ENCODE data around the gene RNF167.

RNF167 gene

GRCh38 chr17:4966844-4967538, 26.9 kb downstream of the RNF167 start:
- peaks cover 15% of the 10 kb centered on the region for H3K4me1 ChIP-seq (ENCODE audit: control insufficient read depth, insufficient read depth, low read length)
- H3K36me3 ChIP-seq (ENCODE audit: control insufficient read depth in 2 of 2, insufficient read depth in 1 of 2, low read length in 2 of 2) = peaks cover 24 to 32% of the 10 kb centered on the region in 2 experiments
- H3K4me3 ChIP-seq (ENCODE audit: low read depth, low read length) = peak overlapping the region; percentile 70
- H3K9me3 ChIP-seq (ENCODE audit: control insufficient read depth, insufficient read depth, low read depth, low read length) = peaks cover 3% of the 10 kb centered on the region; the same call in 1 of the 2 replicates
- peak overlapping the region; percentile 97 for H3K27ac ChIP-seq (ENCODE audit: extremely low read depth, low read depth, low read length)
- ChIA-PET CTCF (interaction anchor here (0.5 to 4.0 kb wide), 14 partner anchors 10 to 312 kb away, joined by 3 to 22 read pairs (median 5); partner anchors contain the start of gene CAMTA2), POLR2A (interaction anchor here (0.6 to 11.3 kb wide), 28 partner anchors 11 to 299 kb away, joined by 3 to 358 read pairs (median 4); partner anchors contain the start of genes CAMTA2, ENO3, GP1BA and INCA1)
- peak; percentile 40 for TF ChIP-seq ZNF629 (tag by site-specific recombination; IDR thresholded peaks at IDR 0.05)
- TF ChIP-seq ZNF169 (tag by site-specific recombination; IDR thresholded peaks at IDR 0.05) = no peak
- TF ChIP-seq SP7 (tag by site-specific recombination; IDR thresholded peaks at IDR 0.05) = no peak
- TF ChIP-seq PBX3 (CRISPR knock-in tag; IDR thresholded peaks at IDR 0.05) = peak; percentile 96
- peak; percentile 48; the same call in 1 of the 2 replicates for TF ChIP-seq ZFP69B (tag by site-specific recombination; IDR thresholded peaks at IDR 0.05)
- TF ChIP-seq TCF7L2 (IDR thresholded peaks at IDR 0.05; ENCODE audit: borderline replicate concordance, low read depth, low read length) = no peak
- no peak for TF ChIP-seq ZNF138 (tag by site-specific recombination; IDR thresholded peaks at IDR 0.05; ENCODE audit: borderline replicate concordance)
- peak; percentile 39 for TF ChIP-seq WT1 (tag by site-specific recombination; IDR thresholded peaks at IDR 0.05)
- TF ChIP-seq REST (tag by site-specific recombination; IDR thresholded peaks at IDR 0.05) = 0 out of 2 replicates have a peak, but pooled peaks have one; percentile 29
- TF ChIP-seq ZNF777 (tag by site-specific recombination; IDR thresholded peaks at IDR 0.05; ENCODE audit: borderline replicate concordance) = no peak
- TF ChIP-seq IKZF3 (tag by site-specific recombination; IDR thresholded peaks at IDR 0.05) = peak; percentile 83
- no peak for TF ChIP-seq ZNF626 (tag by site-specific recombination; IDR thresholded peaks at IDR 0.05)
- no peak for TF ChIP-seq ZNF26 (tag by site-specific recombination; IDR thresholded peaks at IDR 0.05)
- 0 out of 2 replicates have a peak, but pooled peaks have one; percentile 20 for TF ChIP-seq ZFHX2 (tag by site-specific recombination; conservative IDR thresholded peaks at IDR 0.05)
- peak; percentile 67; the same call in 1 of the 2 replicates for TF ChIP-seq ZBTB20 (tag by site-specific recombination; IDR thresholded peaks at IDR 0.05)
- TF ChIP-seq GLIS1 (tag by site-specific recombination; IDR thresholded peaks at IDR 0.05) = peak; percentile 59
- peak; percentile 91 for TF ChIP-seq ZBTB48 (tag by site-specific recombination; IDR thresholded peaks at IDR 0.05)
- TF ChIP-seq ZNF266 (tag by site-specific recombination; IDR thresholded peaks at IDR 0.05; ENCODE audit: low read depth) = no peak
- peak; percentile 61; the same call in 1 of the 2 replicates for TF ChIP-seq ZNF501 (tag by site-specific recombination; IDR thresholded peaks at IDR 0.05)
- no peak for TF ChIP-seq MEIS1 (CRISPR knock-in tag; IDR thresholded peaks at IDR 0.05; ENCODE audit: borderline replicate concordance)
- TF ChIP-seq SP3 (tag by site-specific recombination; IDR thresholded peaks at IDR 0.05) = peak; percentile 79
- peak; percentile 86 for TF ChIP-seq KLF1 (tag by site-specific recombination; IDR thresholded peaks at IDR 0.05)
- TF ChIP-seq BCL11B (tag by site-specific recombination; IDR thresholded peaks at IDR 0.05; ENCODE audit: low read depth) = peak; percentile 95
- peak; percentile 86 for TF ChIP-seq ZNF561 (tag by site-specific recombination; IDR thresholded peaks at IDR 0.05; ENCODE audit: borderline replicate concordance)
- TF ChIP-seq ZNF2 (tag by site-specific recombination; IDR thresholded peaks at IDR 0.05) = peak; percentile 64; the same call in 1 of the 2 replicates
- peak; percentile 36 for TF ChIP-seq ZBTB26 (tag by site-specific recombination; optimal IDR thresholded peaks at IDR 0.05)
- TF ChIP-seq ZNF302 (tag by site-specific recombination; IDR thresholded peaks at IDR 0.05; ENCODE audit: low read depth) = no peak
- peak; percentile 75 for TF ChIP-seq PATZ1 (tag by site-specific recombination; IDR thresholded peaks at IDR 0.05)
- no peak for TF ChIP-seq ZSCAN30 (tag by site-specific recombination; IDR thresholded peaks at IDR 0.05)

All from HEK293 (cell line).